Raji (cell line): ENCODE results near the gene PPP2R2C.

Source experiments
- POLR2A ChIP-seq: IDR thresholded peaks from 2 replicates; pipeline ENCODE4 v1.6.1; 2011; ENCODE audit warnings: low read depth, low read length, control low read depth; ENCODE audit not compliant: insufficient read depth

Gene PPP2R2C

DNA sequence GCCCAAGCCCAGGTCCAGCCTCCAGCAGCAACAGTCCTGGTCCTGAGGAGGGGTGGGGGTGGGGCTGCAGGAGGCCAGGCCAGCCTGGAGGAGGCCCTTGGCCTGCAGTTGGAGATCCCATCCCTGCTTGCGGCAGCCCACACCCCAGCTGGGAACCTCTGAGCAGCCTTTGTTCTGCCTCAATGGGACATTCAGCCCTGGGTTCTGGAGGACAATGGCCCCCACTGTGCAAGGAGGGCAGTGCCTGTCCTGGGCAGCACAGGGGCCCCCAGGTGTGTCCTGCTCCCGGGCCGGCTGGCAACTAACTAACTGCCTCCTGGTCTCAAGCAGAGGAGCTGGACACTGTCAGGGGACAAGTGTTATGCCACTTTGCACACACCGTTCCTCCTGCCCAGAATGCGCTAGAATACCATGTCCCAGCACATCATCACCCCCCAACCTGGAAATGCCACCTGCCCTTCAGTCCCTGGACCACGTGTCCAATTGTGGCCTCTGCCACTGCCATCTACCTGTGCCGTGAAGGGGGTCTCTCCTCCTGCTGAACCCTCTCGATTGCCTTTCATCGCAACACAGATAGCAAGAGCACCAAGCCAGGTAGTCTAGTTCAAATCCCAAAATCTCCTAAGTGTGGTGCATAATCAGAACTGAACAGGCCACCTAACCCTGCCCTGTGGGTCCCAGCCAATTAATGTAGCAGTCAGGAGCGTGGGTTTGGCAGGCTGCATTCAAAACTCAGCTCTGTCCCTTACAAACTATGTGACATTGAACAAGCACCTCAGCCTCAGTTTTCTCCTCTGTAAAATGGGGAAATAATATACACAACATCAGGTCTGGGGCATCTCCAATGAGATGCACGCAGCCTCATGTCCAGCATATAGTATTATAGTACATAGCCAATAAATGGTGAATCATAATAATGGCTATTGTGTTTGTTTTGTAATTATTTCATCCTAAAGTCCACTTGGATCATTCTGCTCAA, 8.8 kb downstream of the PPP2R2C start:
- no peak for TF ChIP-seq POLR2A

DNA sequence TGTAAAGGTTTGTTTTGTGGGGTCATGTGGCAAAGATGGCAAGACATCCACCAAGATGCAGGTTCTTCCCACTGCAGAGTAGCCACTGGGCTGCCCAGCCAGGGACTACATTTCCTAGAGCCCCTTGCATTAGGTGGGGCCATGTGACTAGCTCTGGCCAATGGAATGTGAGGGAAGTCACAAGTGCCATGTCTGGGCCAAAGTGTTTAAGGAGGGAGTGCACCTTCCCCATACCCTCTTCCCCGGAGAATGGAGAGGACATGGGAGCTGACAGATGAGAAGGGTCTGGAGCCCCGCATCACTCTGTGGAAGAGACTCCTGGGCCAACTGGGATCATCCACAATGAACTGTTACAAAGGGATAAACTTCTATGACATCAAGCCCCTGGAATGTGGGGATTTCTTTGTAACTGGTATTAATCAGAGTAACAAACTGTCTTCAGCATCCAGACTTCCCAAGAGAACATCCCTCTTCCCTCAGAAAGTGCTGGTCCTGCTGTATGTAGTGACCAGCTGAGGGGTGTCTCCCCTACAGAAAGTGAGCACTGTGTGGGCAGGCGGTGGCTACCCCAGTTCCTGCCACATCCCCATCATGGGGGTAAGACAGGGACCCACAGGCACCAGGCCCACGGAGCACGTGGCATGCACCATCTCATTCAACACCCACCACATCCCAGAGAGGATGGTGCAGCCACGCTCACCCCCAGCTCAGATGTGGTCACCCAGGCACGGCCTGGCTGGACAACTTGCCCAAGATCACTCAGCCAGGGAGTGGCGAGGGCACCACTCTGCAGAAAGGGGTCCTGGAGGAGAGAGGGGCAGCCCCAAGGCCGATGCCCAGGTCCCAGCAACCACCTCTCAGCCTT, 10.9 kb downstream of the PPP2R2C start:
- TF ChIP-seq POLR2A = no peak

DNA sequence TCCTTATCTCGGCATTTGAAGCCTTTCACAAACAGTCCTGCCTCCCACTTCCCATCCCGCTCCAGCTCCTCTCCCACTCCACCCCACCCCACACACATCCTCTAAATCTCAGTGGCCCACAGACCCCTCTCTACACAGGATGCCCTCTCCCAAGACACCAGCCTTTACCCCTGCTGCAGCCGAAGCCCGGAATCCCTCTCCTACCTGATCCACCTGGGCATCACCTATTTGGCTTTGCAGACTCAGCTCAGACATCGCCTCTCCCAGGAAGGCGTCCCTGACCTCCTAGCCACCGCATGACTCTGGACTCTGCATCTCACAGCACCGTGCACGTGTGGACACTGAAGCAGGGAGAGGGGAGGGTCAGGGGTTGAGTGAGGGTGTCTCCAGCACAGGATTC, 11.5 kb downstream of the PPP2R2C start:
- TF ChIP-seq POLR2A = no peak

DNA sequence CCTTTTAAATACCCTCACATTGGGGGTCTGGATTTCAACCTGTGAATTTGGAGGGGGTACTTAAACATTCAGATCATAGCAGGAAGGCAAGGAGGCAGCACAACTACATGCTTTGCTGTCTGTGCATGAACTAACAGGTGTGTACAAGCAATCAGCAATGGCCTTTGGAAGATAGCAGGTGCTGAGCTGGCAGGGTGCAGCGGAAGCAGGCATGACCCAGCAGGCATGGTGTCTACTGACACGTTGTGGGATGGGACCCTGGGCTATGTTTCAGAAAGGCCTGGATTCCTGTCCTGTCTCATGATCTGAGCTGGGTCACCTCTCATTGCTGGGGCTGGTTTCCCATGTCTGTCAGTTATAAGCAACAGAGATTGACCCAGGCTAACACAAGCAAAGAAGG, 13.9 kb downstream of the PPP2R2C start:
- TF ChIP-seq POLR2A = no peak

DNA sequence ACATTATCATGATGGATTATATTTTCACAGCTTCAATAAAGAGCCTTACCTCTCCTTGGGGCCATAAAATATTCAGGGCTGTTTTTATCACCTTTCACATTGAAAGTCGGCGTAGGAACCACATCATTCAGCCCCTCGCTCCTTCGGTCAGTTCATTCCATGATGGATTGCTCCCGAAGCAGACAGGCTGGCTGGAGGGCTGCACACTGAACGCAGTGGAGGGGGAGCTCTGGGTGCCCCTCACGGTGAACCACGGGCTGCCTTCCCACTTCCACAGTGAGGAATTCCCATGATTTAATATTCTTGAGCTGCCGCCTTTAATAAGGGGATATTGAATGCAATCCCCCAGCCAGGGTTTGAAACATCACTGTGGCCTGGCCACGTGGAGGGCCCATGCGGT, 16.0 kb downstream of the PPP2R2C start:
- no peak for TF ChIP-seq POLR2A

DNA sequence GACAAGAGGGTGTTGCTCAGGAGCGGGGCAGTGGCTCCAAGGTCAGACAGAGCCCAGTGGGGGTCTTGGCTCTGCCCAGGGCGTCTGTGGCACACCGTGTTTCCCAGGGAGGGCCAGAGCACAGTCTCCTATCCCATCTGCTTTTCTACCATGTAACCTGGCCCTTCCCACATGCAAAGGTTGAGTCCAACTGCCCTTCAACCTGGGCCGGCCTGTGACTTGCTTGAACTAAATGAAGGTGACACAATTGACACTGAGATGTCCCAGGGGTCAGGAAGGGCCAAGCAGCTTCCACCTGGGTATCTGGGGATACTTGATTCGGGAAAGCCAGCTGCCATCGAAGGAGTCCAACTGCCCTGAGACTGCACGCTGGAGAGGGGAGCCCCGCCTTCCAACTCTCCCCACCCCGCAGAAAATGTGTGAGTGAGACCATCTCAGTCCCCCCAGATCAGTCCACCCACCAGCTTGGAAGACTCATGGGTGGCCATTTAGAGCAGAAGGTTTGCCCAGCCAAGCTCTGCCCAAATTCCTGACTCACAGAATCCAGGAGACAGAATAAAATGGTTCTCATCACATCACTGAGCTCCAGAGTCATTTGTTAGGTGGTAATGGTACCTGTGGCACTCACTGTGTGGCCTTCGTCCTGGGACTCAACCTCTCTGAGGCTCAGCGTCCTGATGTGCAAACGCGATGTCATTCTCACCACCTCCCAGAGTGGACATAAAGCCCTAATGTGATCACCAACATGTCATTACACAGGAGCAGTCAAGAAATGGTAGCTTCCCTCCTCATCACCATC, 18.1 kb downstream of the PPP2R2C start:
- TF ChIP-seq POLR2A = no peak

DNA sequence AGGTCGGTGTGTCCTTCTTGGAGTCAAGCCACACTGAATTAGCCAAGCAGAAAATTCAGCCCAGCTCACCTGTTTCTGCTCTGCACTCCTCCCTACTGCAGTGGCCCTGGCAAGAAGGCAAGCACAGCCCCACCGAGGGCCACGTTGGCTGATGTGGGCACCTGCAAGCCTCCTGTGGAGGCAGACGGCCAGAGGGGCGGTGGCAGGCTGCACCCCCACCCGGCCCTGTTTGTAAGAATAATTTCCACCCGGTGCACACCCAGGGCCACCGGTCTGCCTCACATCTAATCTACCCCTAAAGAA, 18.8 kb downstream of the PPP2R2C start:
- no peak for TF ChIP-seq POLR2A

DNA sequence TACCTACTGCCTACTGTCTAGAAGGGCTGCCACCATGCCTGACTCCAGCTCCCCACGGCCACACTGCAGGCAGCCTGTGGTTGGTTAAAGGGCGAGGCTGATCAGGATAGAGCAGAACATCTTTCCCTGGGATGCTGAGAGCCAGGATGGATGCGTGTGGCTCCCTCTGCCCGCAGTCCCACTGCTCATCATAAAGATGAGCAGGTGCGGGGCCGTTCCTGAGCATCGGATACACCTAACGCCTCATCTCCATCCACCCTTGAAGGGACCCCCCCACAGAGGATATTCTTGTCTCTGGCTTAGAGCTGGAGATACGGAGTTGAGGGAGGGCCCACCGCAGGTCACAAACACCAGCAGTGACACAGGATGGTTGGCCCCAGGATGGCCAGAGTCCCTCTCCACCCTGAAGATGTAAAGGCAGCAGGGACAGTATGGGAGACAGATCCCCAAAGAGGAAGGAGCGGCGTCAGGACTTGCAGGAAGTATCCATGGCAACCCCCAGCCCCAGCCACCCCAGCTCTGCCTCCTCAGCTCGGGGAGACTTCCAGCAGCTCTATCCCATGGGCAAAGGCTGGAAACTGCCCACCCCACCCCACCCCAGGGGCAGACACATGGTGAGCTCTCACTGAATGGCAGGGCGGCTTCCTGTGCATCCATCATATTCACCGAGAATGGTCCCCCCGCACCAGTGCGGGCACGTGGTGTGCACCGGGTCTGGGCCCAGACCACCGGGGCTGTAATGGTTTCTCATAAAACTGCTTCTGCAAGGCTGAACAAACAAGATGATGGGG, 19.3 kb downstream of the PPP2R2C start:
- no peak for TF ChIP-seq POLR2A

DNA sequence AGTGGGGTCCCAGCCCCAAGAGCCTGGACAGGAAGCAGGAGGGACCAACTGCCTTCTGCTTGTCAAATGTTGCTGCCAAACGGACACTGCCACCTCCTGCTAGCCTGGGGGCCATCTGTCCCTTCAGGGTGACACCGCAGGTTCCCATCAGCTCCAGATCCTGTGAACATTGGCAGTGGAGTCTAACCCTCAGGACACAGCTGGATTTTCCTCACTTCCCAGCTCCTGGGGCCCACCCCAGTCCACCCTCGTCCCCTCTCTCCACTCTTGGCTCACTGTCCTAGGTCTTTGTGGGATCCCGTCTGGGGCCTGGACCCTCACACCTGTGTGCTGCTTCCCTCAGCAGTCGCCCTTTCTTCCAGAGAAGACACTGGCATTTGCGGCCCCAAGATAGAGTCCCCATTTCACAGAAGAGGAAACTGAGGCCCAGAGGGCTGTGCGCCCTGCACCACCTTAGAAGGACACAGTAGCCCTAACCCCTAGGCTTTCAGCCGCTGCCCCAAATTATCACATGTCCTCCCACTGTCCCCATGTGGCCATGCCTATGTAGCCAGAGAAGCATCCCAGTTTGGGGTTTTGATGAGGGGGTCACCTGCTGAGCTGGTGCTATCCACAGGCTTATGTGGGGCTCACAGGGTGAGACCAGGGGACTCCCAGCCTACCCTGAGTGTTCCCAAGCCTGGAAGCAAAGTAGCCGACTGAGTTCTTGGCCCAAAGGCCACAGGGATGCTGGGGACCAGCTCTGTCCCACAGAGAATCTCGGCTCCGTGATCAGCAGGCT, 20.1 kb downstream of the PPP2R2C start:
- no peak for TF ChIP-seq POLR2A

DNA sequence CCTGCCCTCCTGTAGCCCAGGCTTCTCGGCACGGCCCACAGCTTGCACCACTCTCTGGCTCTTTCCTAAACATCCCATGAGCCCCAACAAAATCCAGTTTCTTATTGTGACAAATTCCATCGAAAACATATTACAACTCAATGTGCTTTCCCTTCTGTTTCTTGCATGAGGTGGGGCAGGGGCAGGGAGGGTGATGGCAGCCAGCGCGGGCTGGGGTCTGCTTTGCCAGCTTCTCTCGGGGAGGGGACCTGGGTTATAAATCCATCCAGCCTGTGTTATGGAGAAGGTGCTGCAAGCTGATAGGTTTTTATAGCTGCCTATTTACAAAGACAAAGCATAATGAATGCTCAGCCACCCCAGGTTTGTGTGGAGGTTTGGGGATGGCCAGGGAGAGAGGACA, 21.1 kb downstream of the PPP2R2C start:
- TF ChIP-seq POLR2A = no peak

DNA sequence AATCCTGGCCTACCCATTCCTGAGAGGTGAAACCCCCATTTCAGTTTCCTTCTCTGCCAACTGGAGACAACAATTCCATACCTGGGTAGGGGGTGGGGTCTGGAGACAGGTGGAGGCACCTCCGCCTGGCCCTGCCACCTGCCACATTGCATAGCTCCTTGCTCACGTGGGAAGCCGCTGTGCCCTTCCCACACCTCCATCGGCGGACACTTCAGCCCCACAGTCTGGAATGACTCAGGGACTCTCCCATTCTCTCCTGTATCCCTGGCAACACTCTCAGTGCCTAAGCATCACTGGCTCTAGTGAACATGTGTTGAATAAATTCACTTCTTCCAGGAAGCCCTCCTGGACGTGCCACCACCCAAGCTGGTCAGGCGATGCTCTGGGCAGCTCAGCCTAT, 21.7 kb downstream of the PPP2R2C start:
- no peak for TF ChIP-seq POLR2A

DNA sequence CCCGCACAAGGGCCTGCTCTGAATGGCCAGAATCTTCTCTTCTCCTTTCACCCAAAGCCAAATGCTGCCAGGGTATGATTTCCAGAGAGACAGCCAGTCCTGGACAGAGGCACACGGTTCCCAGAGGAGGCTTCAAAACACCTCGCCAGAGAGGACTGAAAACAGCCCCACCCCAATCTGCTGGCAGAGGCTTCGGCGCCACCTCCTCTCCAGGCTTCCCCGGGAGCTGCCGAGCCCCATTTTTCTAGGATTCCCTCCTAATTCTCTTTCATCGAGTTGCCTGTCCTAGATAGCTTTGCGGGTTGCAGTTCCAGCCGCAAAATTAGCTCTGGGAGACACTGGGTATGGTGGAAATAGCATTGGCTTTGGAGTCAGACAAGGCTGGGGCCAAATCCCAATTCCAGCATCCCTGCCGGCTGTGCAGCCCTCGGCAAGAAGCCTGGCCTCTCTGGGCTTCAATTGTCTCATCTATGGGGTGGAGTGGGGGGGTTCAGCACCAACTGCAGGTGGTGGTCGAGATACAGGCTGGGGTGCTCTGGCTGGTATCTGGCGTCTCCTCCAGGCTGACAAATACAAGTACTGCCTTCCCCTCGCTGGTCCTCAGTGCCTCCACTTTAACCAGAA, 22.6 kb downstream of the PPP2R2C start:
- TF ChIP-seq POLR2A = no peak

DNA sequence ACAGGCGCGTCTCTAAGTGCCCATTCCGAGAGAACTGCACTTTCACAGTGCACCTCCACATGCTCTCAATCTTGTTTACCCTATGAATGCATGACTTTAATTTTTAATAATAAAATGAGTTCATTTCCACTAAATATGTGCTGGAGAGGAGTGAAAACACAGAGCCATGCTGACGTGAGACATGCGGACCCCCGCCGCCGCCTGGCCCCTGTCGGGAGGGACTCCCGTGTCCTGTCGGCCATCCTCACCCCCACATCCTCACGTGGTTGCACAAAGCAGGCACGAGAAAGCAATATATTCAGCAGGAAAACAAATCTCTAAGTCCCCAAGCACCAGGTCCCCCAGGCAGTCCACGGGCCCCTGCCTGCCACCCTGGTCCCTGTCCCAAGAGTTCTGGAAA, 23.1 kb downstream of the PPP2R2C start:
- TF ChIP-seq POLR2A = no peak

DNA sequence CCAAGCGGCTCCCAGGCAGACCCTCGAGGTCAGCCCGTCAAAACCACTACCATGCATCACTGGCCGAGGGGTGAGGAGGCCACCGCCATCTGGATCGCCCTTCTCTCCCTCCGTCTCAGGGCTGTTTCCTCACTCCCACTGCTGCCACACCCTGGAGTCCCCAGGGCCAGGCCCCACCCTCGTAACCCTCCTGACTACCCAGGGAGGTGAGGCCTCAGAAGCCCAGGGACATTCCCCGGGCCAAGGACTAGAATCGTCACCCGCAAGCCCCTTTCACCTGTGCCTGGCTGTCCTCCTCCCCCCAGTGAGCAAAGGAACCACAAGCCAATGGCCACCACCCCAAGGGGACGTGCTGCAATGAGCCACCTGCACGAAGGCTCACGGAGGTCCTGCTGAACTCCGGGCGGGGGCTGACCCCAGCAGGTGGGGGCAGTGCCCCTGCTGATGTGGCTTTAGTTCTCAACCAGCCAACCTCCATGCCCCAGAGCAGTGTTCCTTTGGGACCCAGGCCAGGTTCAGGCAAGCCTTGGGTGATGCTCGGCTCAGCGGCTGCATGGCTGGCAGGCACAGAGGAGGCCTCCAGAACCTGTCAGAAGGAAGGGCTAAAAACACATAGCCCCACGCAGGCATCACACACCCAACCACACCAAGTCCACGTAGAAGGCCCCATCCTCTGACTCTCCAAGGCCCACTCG, 23.8 kb downstream of the PPP2R2C start:
- no peak for TF ChIP-seq POLR2A
